WI38 (cell line): ENCODE measurements around the gene RNF40.

ENCODE experiments used
- H3K4me3 ChIP-seq: 2 replicates; pipeline ENCODE4 v1.5.1; 2011; ENCODE audit warnings: low read depth, mild to moderate bottlenecking, control low read depth, low read length
- TF ChIP-seq, protein P1 (sequence below): IDR thresholded peaks from 2 replicates; pipeline ENCODE4 v1.5.1; 2012; ENCODE audit warnings: low read depth, mild to moderate bottlenecking, control low read depth, low read length

RNF40 gene

DNA sequence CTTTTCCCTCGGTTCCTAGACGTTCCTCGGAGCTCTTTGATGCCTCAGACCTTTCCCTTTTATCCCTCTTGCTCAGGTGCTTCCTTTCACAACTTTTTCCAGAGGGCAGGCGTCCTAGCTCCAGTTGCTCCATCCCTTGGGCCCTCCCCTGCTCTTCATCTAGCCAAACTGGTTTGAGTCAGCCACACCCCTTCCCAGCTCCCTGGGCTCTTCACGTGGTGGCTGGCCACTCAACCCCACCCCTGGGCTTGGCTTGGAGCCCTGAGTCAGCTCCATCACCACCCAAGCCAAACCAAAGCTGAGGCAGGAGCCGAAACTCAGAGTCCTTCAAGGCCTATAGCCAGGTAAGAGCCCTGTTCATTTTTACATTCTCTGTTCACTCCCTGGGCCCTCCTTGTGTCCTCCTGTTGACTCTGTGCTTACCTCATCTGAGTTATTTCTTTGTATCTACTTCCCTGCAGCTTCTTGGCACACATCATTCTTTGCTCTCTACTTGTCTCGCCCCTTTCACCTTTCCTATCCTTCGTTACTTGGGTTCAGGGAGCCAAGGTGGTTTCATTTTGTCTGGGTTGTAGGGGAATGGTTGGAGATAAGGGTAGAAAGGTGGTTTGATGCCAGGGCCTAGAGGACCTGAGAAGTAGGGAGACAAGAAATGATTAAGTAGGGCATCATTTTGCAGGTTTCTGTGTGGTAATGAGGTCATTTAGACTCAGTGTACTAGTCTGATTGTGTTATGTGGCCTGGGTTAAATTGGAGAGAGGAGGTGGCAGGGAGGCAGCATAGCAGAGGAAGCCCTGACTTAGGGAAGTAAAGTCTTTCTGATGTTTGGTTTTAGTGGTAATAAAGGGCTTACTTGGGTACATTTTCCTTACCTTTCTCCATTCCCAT is 21.5 kb upstream of the RNF40 start:
- H3K4me3 ChIP-seq: peak overlapping the region; percentile 30; the same call in 1 of the 2 replicates
- TF ChIP-seq, protein P1, sequence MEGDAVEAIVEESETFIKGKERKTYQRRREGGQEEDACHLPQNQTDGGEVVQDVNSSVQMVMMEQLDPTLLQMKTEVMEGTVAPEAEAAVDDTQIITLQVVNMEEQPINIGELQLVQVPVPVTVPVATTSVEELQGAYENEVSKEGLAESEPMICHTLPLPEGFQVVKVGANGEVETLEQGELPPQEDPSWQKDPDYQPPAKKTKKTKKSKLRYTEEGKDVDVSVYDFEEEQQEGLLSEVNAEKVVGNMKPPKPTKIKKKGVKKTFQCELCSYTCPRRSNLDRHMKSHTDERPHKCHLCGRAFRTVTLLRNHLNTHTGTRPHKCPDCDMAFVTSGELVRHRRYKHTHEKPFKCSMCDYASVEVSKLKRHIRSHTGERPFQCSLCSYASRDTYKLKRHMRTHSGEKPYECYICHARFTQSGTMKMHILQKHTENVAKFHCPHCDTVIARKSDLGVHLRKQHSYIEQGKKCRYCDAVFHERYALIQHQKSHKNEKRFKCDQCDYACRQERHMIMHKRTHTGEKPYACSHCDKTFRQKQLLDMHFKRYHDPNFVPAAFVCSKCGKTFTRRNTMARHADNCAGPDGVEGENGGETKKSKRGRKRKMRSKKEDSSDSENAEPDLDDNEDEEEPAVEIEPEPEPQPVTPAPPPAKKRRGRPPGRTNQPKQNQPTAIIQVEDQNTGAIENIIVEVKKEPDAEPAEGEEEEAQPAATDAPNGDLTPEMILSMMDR: no peak

GRCh38 chr16:30741461-30741914 is 20.6 kb upstream of the RNF40 start:
- TF ChIP-seq, protein P1: no peak
- H3K4me3 ChIP-seq: no peak overlapping the region

GRCh38 chr16:30743716-30744115 is 18.4 kb upstream of the RNF40 start:
- TF ChIP-seq, protein P1: no peak
- H3K4me3 ChIP-seq: no peak overlapping the region

DNA sequence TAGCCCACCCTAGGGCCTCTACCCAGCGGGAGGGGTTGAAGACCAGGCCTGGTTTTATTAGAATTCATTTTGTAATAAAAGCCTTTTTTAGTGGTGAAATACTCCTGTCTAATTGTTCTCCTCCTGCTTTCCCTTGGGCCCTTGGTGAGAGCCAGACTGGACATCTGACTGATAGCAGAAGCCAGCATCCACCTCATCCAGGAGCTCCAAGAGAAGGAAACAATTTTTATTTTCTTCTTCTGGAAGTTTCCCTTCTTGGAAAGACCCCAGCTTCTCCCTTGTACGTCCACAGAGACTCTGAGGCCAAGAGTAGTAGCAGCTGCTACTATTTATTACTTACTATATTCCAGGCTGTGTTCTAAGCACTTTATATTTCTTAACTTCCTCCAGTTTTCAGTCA is 17.9 kb upstream of the RNF40 start:
- TF ChIP-seq, protein P1: no peak
- H3K4me3 ChIP-seq: no peak overlapping the region

DNA sequence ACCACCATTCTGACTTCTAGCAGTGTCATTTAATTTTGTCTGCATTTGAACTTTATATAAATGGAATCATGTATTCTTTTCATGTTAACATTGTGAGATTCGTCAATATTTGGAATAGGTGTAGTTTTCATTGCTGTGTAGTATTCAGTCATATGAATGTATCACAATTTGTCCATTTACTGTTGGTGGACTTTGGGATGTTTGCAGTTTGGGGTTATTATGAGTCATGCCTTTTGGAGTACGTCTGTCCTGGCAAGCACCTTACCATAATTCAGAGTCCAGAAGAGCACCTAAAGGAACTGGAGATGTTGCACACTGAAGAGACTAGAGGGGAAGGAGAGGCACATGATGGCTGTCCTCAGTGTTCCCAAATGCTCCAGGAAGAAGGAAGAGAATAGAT is 17.0 kb upstream of the RNF40 start:
- TF ChIP-seq, protein P1: no peak

GRCh38 chr16:30746638-30747175 is 15.4 kb upstream of the RNF40 start:
- H3K4me3 ChIP-seq: no peak overlapping the region
- TF ChIP-seq, protein P1: no peak

More for the DNA sequence above, 17.0 kb upstream of the RNF40 start:
- no peak overlapping the region for H3K4me3 ChIP-seq

DNA sequence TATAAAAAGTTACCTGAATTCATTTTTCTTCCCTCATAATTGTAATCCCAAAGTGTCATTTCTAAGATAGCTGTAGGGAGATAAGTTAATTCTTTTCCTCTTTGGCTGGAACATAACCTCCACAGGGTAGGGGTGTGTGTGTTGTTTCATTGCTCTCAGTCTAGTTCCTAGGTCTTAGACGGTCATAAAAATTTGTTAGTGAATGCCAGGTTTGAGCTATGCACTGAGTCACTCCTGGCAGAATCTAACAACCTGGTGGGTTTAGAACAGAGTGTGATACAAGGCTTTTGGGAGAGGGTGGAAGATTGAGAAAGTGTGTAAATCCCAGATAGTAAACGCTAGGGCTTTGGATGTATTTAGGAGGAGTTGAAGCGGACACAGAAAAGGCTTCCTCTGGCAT is 14.8 kb upstream of the RNF40 start:
- H3K4me3 ChIP-seq: no peak overlapping the region
- TF ChIP-seq, protein P1: no peak
